Measurements from ENCODE around the gene ALAD. TPM values are rescaled to one million over a fixed set of nuclear protein-coding genes. Genes with fewer than 3 reads are reported as not detected.

Gene ALAD
- total RNA-seq, 1 experiment from 2014 or later: 8.9 TPM

DNA sequence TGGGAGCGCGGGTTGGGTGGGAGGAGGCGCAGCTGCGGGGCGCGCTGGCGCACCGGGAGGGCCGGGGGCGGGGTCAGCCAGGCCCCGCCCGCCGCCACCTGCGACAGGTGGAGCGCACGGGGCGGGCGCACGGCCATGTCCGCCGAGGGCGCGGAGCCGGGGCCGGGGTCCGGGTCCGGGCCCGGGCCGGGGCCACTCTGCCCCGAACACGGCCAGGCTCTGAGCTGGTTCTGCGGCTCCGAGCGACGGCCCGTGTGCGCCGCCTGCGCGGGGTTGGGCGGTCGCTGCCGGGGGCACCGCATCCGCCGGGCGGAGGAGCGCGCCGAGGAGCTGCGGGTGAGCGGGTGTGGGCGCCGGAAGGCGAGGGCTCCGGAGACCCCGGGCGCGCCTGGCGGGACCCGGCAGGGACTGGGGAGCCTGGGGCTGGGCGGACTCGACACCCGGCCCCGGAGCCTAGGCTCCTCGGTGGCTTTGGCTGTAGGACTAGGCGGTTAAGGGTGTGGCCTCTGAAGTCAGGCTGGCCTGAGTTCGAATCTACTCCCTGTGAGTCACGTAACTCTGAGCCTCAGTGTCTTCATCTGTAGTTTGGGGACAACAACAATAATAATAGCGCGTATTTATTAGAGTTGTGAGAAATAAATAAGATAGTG, 51.5 kb downstream of the ALAD start, which contains the start of gene BSPRY:
Gene BSPRY, plus strand, starts transcription at position 97 of the 650 bp plus-strand sequence. Its CDS starts 39 bp downstream, at position 136.
- peak; percentile 80 for ATAC-seq
- Histone ChIP-seq H3K27ac (ENCODE audit: low read length) (no peak within 1 kb of the TSS), H3K36me3 (ENCODE audit: control insufficient read depth, insufficient read depth, low read length) (no peaks in the 10 kb centered on the region), H3K4me3 (ENCODE audit: low read depth in 2 of 2, low read length in 2 of 2) (peak within 1 kb of the TSS; percentile 43 to 51), H3K9me3 (ENCODE audit: control insufficient read depth, insufficient read depth, low read depth, low read length) (no peaks in the 10 kb centered on the region), H3K4me1 (ENCODE audit: control insufficient read depth, insufficient read depth, low read length) (0 out of 2 replicates have a peak, but pooled peaks cover 3% of the 10 kb centered on the region), H3K27me3 (ENCODE audit: control insufficient read depth, insufficient read depth, low read length) (peaks cover 14% of the 10 kb centered on the region)
- ChIA-PET POLR2A (no interaction called here), CTCF (no interaction called here)
- BruUV-seq (replicated peaks): no TSS peak
- no peak for TF ChIP-seq POLR2AphosphoS5 (IDR thresholded peaks at IDR 0.05; ENCODE audit: low read depth, low read length)
- TF ChIP-seq, protein P1, sequence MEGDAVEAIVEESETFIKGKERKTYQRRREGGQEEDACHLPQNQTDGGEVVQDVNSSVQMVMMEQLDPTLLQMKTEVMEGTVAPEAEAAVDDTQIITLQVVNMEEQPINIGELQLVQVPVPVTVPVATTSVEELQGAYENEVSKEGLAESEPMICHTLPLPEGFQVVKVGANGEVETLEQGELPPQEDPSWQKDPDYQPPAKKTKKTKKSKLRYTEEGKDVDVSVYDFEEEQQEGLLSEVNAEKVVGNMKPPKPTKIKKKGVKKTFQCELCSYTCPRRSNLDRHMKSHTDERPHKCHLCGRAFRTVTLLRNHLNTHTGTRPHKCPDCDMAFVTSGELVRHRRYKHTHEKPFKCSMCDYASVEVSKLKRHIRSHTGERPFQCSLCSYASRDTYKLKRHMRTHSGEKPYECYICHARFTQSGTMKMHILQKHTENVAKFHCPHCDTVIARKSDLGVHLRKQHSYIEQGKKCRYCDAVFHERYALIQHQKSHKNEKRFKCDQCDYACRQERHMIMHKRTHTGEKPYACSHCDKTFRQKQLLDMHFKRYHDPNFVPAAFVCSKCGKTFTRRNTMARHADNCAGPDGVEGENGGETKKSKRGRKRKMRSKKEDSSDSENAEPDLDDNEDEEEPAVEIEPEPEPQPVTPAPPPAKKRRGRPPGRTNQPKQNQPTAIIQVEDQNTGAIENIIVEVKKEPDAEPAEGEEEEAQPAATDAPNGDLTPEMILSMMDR (IDR thresholded peaks at IDR 0.05): no peak
- TF ChIP-seq TCF7L2 (IDR thresholded peaks at IDR 0.05; ENCODE audit: low read depth, low read length): no peak
- TF ChIP-seq, protein P2, sequence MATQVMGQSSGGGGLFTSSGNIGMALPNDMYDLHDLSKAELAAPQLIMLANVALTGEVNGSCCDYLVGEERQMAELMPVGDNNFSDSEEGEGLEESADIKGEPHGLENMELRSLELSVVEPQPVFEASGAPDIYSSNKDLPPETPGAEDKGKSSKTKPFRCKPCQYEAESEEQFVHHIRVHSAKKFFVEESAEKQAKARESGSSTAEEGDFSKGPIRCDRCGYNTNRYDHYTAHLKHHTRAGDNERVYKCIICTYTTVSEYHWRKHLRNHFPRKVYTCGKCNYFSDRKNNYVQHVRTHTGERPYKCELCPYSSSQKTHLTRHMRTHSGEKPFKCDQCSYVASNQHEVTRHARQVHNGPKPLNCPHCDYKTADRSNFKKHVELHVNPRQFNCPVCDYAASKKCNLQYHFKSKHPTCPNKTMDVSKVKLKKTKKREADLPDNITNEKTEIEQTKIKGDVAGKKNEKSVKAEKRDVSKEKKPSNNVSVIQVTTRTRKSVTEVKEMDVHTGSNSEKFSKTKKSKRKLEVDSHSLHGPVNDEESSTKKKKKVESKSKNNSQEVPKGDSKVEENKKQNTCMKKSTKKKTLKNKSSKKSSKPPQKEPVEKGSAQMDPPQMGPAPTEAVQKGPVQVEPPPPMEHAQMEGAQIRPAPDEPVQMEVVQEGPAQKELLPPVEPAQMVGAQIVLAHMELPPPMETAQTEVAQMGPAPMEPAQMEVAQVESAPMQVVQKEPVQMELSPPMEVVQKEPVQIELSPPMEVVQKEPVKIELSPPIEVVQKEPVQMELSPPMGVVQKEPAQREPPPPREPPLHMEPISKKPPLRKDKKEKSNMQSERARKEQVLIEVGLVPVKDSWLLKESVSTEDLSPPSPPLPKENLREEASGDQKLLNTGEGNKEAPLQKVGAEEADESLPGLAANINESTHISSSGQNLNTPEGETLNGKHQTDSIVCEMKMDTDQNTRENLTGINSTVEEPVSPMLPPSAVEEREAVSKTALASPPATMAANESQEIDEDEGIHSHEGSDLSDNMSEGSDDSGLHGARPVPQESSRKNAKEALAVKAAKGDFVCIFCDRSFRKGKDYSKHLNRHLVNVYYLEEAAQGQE (IDR thresholded peaks at IDR 0.05; ENCODE audit: insufficient read depth in 1 of 2, low read depth in 2 of 2, low read length in 1 of 2): no peak
- TF ChIP-seq SIN3A (IDR thresholded peaks at IDR 0.05; ENCODE audit: borderline replicate concordance, insufficient read depth, low read depth, low read length): no peak
- DNase-seq (ENCODE audit: low read depth, low spot score): no peak
- intact Hi-C loops (cut with micrococcal nuclease; ENCODE audit: unreplicated experiment): no loop called here
- in situ Hi-C loops (cut with HindIII; ENCODE audit: low pct_unique_long_range_greater_than_20kb, low sequenced_read_pairs): no loop called here

GRCh38 chr9:113349066-113349444, 52.0 kb downstream of the ALAD start:
- in situ Hi-C loops (cut with HindIII; ENCODE audit: low pct_unique_long_range_greater_than_20kb, low sequenced_read_pairs): no loop called here
- no peak overlapping the region for H3K27ac ChIP-seq (ENCODE audit: low read length)
- no peaks in the 10 kb centered on the region for H3K36me3 ChIP-seq (ENCODE audit: control insufficient read depth, insufficient read depth, low read length)
- H3K4me3 ChIP-seq (ENCODE audit: low read depth in 2 of 2, low read length in 2 of 2): peak overlapping the region in 1 of 2 experiments; percentile 43; a peak in 2 of 4 replicates
- ATAC-seq (no peak), DNase-seq (ENCODE audit: low read depth, low spot score) (no peak)
- intact Hi-C loops (cut with micrococcal nuclease; ENCODE audit: unreplicated experiment): no loop called here
- POLR2A ChIA-PET: no interaction called here
- BruUV-seq (replicated peaks): no TSS peak
- peaks cover 14% of the 10 kb centered on the region for H3K27me3 ChIP-seq (ENCODE audit: control insufficient read depth, insufficient read depth, low read length)
- H3K4me1 ChIP-seq (ENCODE audit: control insufficient read depth, insufficient read depth, low read length): 0 out of 2 replicates have a peak, but pooled peaks cover 3% of the 10 kb centered on the region
- H3K9me3 ChIP-seq (ENCODE audit: control insufficient read depth, insufficient read depth, low read depth, low read length): no peaks in the 10 kb centered on the region
- no peak for TF ChIP-seq TCF7L2 (IDR thresholded peaks at IDR 0.05; ENCODE audit: low read depth, low read length)
- TF ChIP-seq, protein P2 (IDR thresholded peaks at IDR 0.05; ENCODE audit: insufficient read depth in 1 of 2, low read depth in 2 of 2, low read length in 1 of 2): no peak
- TF ChIP-seq, protein P1 (IDR thresholded peaks at IDR 0.05): no peak
- TF ChIP-seq POLR2AphosphoS5 (IDR thresholded peaks at IDR 0.05; ENCODE audit: low read depth, low read length): no peak
- TF ChIP-seq SIN3A (IDR thresholded peaks at IDR 0.05; ENCODE audit: borderline replicate concordance, insufficient read depth, low read depth, low read length): no peak
- CTCF ChIA-PET: no interaction called here

Data from Panc1 (cell line).